IgD-negative memory B cell (primary cell): ENCODE results near the gene MACROD2. TPM values are rescaled to one million over a fixed set of nuclear protein-coding genes. Genes with fewer than 3 reads are reported as not detected.
"Not testable (repeated sequence)": the region's sequence is repeated elsewhere in the genome, so short reads cannot be mapped to it uniquely, and the experiment has no call there.

ENCODE experiments used
- H3K27ac Mint-ChIP-seq, 3 donors: one replicate each; pipeline ENCODE4 v1.8.0; 2020 to 2022; ENCODE audit warnings: mild to moderate bottlenecking in 3 of 3, mixed read lengths in 3 of 3, moderate library complexity in 1 of 3
- H3K27me3 Mint-ChIP-seq: one replicate; pipeline ENCODE4 v1.8.0; 2021; ENCODE audit warnings: mixed read lengths
- H3K36me3 Mint-ChIP-seq: one replicate; pipeline ENCODE4 v1.8.0; 2020; ENCODE audit warnings: mild to moderate bottlenecking, mixed read lengths
- H3K4me1 Mint-ChIP-seq, 3 donors: one replicate each; pipeline ENCODE4 v1.8.0; 2020 to 2022; ENCODE audit warnings: mixed read lengths in 3 of 3, mild to moderate bottlenecking in 1 of 3
- H3K4me3 Mint-ChIP-seq, 4 donors: one replicate each; pipeline ENCODE4 v1.8.0; 2020 to 2022; ENCODE audit warnings: mild to moderate bottlenecking in 4 of 4, mixed read lengths in 4 of 4, moderate library complexity in 3 of 4
- H3K9me3 Mint-ChIP-seq, 3 donors: one replicate each; pipeline ENCODE4 v1.8.0; 2020 to 2021; ENCODE audit warnings: mixed read lengths in 3 of 3, mild to moderate bottlenecking in 1 of 3
- polyA plus RNA-seq: library from polyadenylated mRNA; unstranded; fragments of 300-500 nt; fragmentation: Illumina TruSeq; gene quantifications from one replicate; pipeline ENCODE4 v1.2.3, GENCODE V29; 2021

Gene MACROD2
- polyA plus RNA-seq, 1 donor from 2014 or later = 1.3 TPM

GRCh38 chr20:15789079-15789478 lies 1793.8 kb downstream of the MACROD2 start:
- Mint-ChIP-seq H3K36me3 (no peaks in the 10 kb centered on the region), H3K9me3 (no peaks in the 10 kb centered on the region), H3K27me3 (no peaks in the 10 kb centered on the region), H3K4me1 (peaks cover 5 to 12% (median 7%) of the 10 kb centered on the region in 3 donors), H3K4me3 (peak overlapping the region in 2 of 4 donors; percentile 21 to 63), H3K27ac (no peak overlapping the region)

GRCh38 chr20:15792855-15793254 lies 1797.5 kb downstream of the MACROD2 start:
- Mint-ChIP-seq H3K4me3 (no peak overlapping the region), H3K27ac (no peak overlapping the region), H3K4me1 (peaks cover 5 to 12% (median 7%) of the 10 kb centered on the region in 3 donors), H3K9me3 (peaks cover 0 to 3% (median 0%) of the 10 kb centered on the region in 3 donors), H3K27me3 (no peaks in the 10 kb centered on the region), H3K36me3 (no peaks in the 10 kb centered on the region)

- Mint-ChIP-seq H3K4me1 (peaks cover 0 to under 1% (median 0%) of the 10 kb centered on the region in 3 donors), H3K27me3 (no peaks in the 10 kb centered on the region), H3K9me3 (peaks cover 0 to 3% (median 0%) of the 10 kb centered on the region in 3 donors), H3K4me3 (no peak overlapping the region), H3K27ac (no peak overlapping the region), H3K36me3 (no peaks in the 10 kb centered on the region)
Measured at GRCh38 chr20:15794409-15794808, 1799.1 kb downstream of the MACROD2 start.

- Mint-ChIP-seq H3K27me3 (no peaks in the 10 kb centered on the region), H3K9me3 (peaks cover 0 to 3% (median 0%) of the 10 kb centered on the region in 3 donors), H3K4me1 (no peaks in the 10 kb centered on the region), H3K27ac (no peak overlapping the region), H3K36me3 (no peaks in the 10 kb centered on the region), H3K4me3 (no peak overlapping the region)
Measured at GRCh38 chr20:15795305-15796019, 1800.1 kb downstream of the MACROD2 start.

- no peak overlapping the region for H3K27ac Mint-ChIP-seq
- peaks cover 0 to 3% (median 0%) of the 10 kb centered on the region in 3 donors for H3K9me3 Mint-ChIP-seq
- peaks cover 2% of the 10 kb centered on the region for H3K36me3 Mint-ChIP-seq
- H3K4me1 Mint-ChIP-seq = peaks cover 0 to 1% (median 0%) of the 10 kb centered on the region in 3 donors
- H3K27me3 Mint-ChIP-seq = peaks cover 2% of the 10 kb centered on the region
- H3K4me3 Mint-ChIP-seq = no peak overlapping the region
Measured at GRCh38 chr20:15799871-15800270, 1804.6 kb downstream of the MACROD2 start.

- Mint-ChIP-seq H3K4me1 (peaks cover 7 to 14% (median 9%) of the 10 kb centered on the region in 3 donors), H3K9me3 (peaks cover 0 to 2% (median 1%) of the 10 kb centered on the region in 3 donors), H3K27ac (no peak overlapping the region), H3K4me3 (no peak overlapping the region), H3K27me3 (peaks cover 2% of the 10 kb centered on the region), H3K36me3 (peaks cover 2% of the 10 kb centered on the region)
Measured at GRCh38 chr20:15802020-15802419, 1806.7 kb downstream of the MACROD2 start.

GRCh38 chr20:15805154-15805553 lies 1809.8 kb downstream of the MACROD2 start:
- Mint-ChIP-seq H3K27ac (no peak overlapping the region), H3K4me3 (peak overlapping the region in 1 of 4 donors; percentile 52), H3K27me3 (peaks cover 2% of the 10 kb centered on the region), H3K36me3 (peaks cover 2% of the 10 kb centered on the region), H3K9me3 (peaks cover 0 to 5% (median 3%) of the 10 kb centered on the region in 3 donors), H3K4me1 (peaks cover 19 to 25% (median 21%) of the 10 kb centered on the region in 3 donors)

- no peak overlapping the region for H3K4me3 Mint-ChIP-seq
- peaks cover 0 to 5% (median 3%) of the 10 kb centered on the region in 3 donors for H3K9me3 Mint-ChIP-seq
- no peak overlapping the region for H3K27ac Mint-ChIP-seq
- peaks cover 2% of the 10 kb centered on the region for H3K36me3 Mint-ChIP-seq
- H3K27me3 Mint-ChIP-seq = peaks cover 2% of the 10 kb centered on the region
- peaks cover 19 to 25% (median 21%) of the 10 kb centered on the region in 3 donors for H3K4me1 Mint-ChIP-seq
Measured at GRCh38 chr20:15806105-15806504, 1810.8 kb downstream of the MACROD2 start.

GRCh38 chr20:15807271-15807670 lies 1812.0 kb downstream of the MACROD2 start:
- peaks cover 0 to 5% (median 3%) of the 10 kb centered on the region in 3 donors for H3K9me3 Mint-ChIP-seq
- peak overlapping the region in 1 of 4 donors; percentile 52 for H3K4me3 Mint-ChIP-seq
- H3K27ac Mint-ChIP-seq = peak overlapping the region in 2 of 3 donors; percentile 68 to 86
- peaks cover 21 to 33% (median 31%) of the 10 kb centered on the region in 3 donors for H3K4me1 Mint-ChIP-seq
- peaks cover 2% of the 10 kb centered on the region for H3K36me3 Mint-ChIP-seq
- peaks cover 2% of the 10 kb centered on the region for H3K27me3 Mint-ChIP-seq

GRCh38 chr20:15807771-15808170 lies 1812.5 kb downstream of the MACROD2 start:
- H3K27me3 Mint-ChIP-seq, H3K36me3 Mint-ChIP-seq, H3K9me3 Mint-ChIP-seq: not testable (repeated sequence)
- peak overlapping the region; percentile 4 to 77 (median 68) for H3K4me3 Mint-ChIP-seq
- peak overlapping the region; percentile 15 to 86 (median 53) for H3K27ac Mint-ChIP-seq
- H3K4me1 Mint-ChIP-seq = peaks cover 21 to 36% (median 34%) of the 10 kb centered on the region in 3 donors

- H3K9me3 Mint-ChIP-seq = peaks cover 3 to 5% (median 4%) of the 10 kb centered on the region in 3 donors
- no peaks in the 10 kb centered on the region for H3K36me3 Mint-ChIP-seq
- no peaks in the 10 kb centered on the region for H3K27me3 Mint-ChIP-seq
- H3K27ac Mint-ChIP-seq = no peak overlapping the region
- H3K4me3 Mint-ChIP-seq = no peak overlapping the region
- H3K4me1 Mint-ChIP-seq = peaks cover 13 to 28% (median 21%) of the 10 kb centered on the region in 3 donors
Measured at GRCh38 chr20:15811951-15812350, 1816.6 kb downstream of the MACROD2 start.

- H3K4me3 Mint-ChIP-seq = no peak overlapping the region
- H3K27ac Mint-ChIP-seq = no peak overlapping the region
- H3K9me3 Mint-ChIP-seq = peaks cover 4 to 6% (median 5%) of the 10 kb centered on the region in 3 donors
- peaks cover 8 to 24% (median 16%) of the 10 kb centered on the region in 3 donors for H3K4me1 Mint-ChIP-seq
- no peaks in the 10 kb centered on the region for H3K36me3 Mint-ChIP-seq
- H3K27me3 Mint-ChIP-seq = no peaks in the 10 kb centered on the region
Measured at GRCh38 chr20:15812696-15813095, 1817.4 kb downstream of the MACROD2 start.

- Mint-ChIP-seq H3K36me3 (no peaks in the 10 kb centered on the region), H3K27ac (no peak overlapping the region), H3K27me3 (no peaks in the 10 kb centered on the region), H3K4me1 (peaks cover 2 to 15% (median 9%) of the 10 kb centered on the region in 3 donors), H3K4me3 (no peak overlapping the region), H3K9me3 (peaks cover 2 to 5% (median 4%) of the 10 kb centered on the region in 3 donors)
Measured at GRCh38 chr20:15814360-15814759, 1819.0 kb downstream of the MACROD2 start.

GRCh38 chr20:15814911-15815310 lies 1819.6 kb downstream of the MACROD2 start:
- Mint-ChIP-seq H3K4me1 (peaks cover 2 to 15% (median 9%) of the 10 kb centered on the region in 3 donors), H3K27ac (no peak overlapping the region), H3K4me3 (no peak overlapping the region), H3K27me3 (no peaks in the 10 kb centered on the region), H3K36me3 (no peaks in the 10 kb centered on the region), H3K9me3 (peaks cover 2 to 5% (median 4%) of the 10 kb centered on the region in 3 donors)

- Mint-ChIP-seq H3K4me3 (no peak overlapping the region), H3K27me3 (no peaks in the 10 kb centered on the region), H3K4me1 (peaks cover 0 to 4% (median 1%) of the 10 kb centered on the region in 3 donors), H3K27ac (no peak overlapping the region), H3K9me3 (peaks cover 2 to 5% (median 4%) of the 10 kb centered on the region in 3 donors), H3K36me3 (no peaks in the 10 kb centered on the region)
Measured at GRCh38 chr20:15817351-15817750, 1822.0 kb downstream of the MACROD2 start.
